GM12878 (cell line): Measurements from ENCODE around the gene DIP2C. TPM values are rescaled to one million over a fixed set of nuclear protein-coding genes. Genes with fewer than 3 reads are reported as not detected.

Source experiments
- ESRRA ChIP-seq: IDR thresholded peaks from 2 replicates; pipeline ENCODE4 v1.6.1; 2012; ENCODE audit warnings: mild to moderate bottlenecking, low read length, improper control_type of control experiment
- NFXL1 ChIP-seq: fragments of 450-650 bp; IDR thresholded peaks from 2 replicates; pipeline ENCODE4 v1.6.1; 2017; ENCODE audit warnings: antibody characterized with exemption, mild to moderate bottlenecking, borderline replicate concordance
- RELA ChIP-seq: fragments of 450-650 bp; IDR thresholded peaks from 2 replicates; pipeline ENCODE4 v1.8.0; 2014; ENCODE audit warnings: borderline replicate concordance; ENCODE audit not compliant: partially characterized antibody
- polyA plus RNA-seq, 11 experiments: library from polyadenylated mRNA; depleted of rRNA in 4 of 11; unstranded in 6 of 11; stranded (reverse) in 5 of 11; fragments of >200 nt; fragmentation: Nextera tagmentation in 4 of 11; fragmentation: Illumina TruSeq in 1 of 11; extraction: Ambion mirVana in 4 of 11; extraction: Trizol in 1 of 11; gene quantifications; 1 replicate in 1 of 11; 2 replicates in 10 of 11; pipeline versions ENCODE4 v1.2.1 to v1.2.3, GENCODE V29; 2011 to 2016; ENCODE audit warnings: inconsistent platforms in 2 of 11, missing spikeins in 2 of 11, low read depth in 1 of 11
- total RNA-seq, 4 experiments: library from RNA; depleted of rRNA in 3 of 4; stranded (reverse); fragments of >200 nt in 3 of 4; fragmentation: Illumina TruSeq in 1 of 4; extraction: Trizol in 1 of 4; gene quantifications; 2 replicates each; pipeline versions ENCODE4 v1.2.1 to v1.2.3, GENCODE V29; 2013 to 2021
- TF ChIP-seq, protein P1 (sequence below): fragments of 450-650 bp; conservative IDR thresholded peaks from 2 replicates; pipeline ENCODE4 v1.6.1; 2017; ENCODE audit warnings: mild to moderate bottlenecking, moderate library complexity
- TF ChIP-seq, protein P2 (sequence below): fragments of 450-650 bp; IDR thresholded peaks from 2 replicates; pipeline ENCODE4 v1.6.1; 2018; ENCODE audit warnings: mild to moderate bottlenecking, low read depth, moderate library complexity; ENCODE audit not compliant: partially characterized antibody
- TF ChIP-seq, protein P3 (sequence below): IDR thresholded peaks from 2 replicates; pipeline ENCODE4 v1.6.1; 2011; ENCODE audit warnings: low read depth, low read length, improper control_type of control experiment, borderline replicate concordance

The DIP2C gene
- total and polyA plus RNA-seq, 10 of the 15 experiments (the other 5 are each of a cell fraction or from before 2014, with no cell fraction given) = 0.01 to 0.10 (median 0.06) TPM

DNA sequence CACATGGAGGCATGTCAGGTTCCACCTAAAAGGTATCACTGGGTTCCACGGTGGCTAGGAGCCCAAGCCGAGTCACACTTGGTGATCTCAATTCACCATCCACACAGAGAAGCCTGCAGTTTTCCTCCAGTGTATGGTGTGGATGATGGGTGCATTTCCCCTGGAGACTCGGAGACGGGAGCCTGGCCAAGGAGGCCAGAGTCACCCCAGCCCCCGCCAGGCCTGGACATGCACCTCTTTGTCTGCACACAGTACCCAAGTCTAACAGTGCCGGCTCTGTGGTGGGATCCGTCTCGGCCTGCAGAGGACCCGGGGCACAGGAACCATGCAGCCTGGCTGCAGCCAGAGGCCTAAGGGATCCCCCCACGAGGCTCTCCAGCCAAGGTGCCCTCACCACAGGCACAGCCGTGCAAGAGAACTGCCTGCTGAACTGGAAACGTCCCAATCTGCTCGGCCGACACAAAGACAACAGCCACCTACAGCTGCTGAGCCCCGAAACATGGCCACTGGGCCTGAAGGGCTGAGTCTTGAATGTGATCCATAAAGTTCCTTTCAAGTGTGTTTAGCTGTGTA, 75.2 kb downstream of the DIP2C start (continued):
- TF ChIP-seq, protein P1, sequence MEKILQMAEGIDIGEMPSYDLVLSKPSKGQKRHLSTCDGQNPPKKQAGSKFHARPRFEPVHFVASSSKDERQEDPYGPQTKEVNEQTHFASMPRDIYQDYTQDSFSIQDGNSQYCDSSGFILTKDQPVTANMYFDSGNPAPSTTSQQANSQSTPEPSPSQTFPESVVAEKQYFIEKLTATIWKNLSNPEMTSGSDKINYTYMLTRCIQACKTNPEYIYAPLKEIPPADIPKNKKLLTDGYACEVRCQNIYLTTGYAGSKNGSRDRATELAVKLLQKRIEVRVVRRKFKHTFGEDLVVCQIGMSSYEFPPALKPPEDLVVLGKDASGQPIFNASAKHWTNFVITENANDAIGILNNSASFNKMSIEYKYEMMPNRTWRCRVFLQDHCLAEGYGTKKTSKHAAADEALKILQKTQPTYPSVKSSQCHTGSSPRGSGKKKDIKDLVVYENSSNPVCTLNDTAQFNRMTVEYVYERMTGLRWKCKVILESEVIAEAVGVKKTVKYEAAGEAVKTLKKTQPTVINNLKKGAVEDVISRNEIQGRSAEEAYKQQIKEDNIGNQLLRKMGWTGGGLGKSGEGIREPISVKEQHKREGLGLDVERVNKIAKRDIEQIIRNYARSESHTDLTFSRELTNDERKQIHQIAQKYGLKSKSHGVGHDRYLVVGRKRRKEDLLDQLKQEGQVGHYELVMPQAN = no peak
- TF ChIP-seq ESRRA = no peak
- TF ChIP-seq RELA = no peak
- TF ChIP-seq NFXL1 = no peak
- TF ChIP-seq, protein P2, sequence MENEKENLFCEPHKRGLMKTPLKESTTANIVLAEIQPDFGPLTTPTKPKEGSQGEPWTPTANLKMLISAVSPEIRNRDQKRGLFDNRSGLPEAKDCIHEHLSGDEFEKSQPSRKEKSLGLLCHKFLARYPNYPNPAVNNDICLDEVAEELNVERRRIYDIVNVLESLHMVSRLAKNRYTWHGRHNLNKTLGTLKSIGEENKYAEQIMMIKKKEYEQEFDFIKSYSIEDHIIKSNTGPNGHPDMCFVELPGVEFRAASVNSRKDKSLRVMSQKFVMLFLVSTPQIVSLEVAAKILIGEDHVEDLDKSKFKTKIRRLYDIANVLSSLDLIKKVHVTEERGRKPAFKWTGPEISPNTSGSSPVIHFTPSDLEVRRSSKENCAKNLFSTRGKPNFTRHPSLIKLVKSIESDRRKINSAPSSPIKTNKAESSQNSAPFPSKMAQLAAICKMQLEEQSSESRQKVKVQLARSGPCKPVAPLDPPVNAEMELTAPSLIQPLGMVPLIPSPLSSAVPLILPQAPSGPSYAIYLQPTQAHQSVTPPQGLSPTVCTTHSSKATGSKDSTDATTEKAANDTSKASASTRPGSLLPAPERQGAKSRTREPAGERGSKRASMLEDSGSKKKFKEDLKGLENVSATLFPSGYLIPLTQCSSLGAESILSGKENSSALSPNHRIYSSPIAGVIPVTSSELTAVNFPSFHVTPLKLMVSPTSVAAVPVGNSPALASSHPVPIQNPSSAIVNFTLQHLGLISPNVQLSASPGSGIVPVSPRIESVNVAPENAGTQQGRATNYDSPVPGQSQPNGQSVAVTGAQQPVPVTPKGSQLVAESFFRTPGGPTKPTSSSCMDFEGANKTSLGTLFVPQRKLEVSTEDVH = no peak
- TF ChIP-seq, protein P3, sequence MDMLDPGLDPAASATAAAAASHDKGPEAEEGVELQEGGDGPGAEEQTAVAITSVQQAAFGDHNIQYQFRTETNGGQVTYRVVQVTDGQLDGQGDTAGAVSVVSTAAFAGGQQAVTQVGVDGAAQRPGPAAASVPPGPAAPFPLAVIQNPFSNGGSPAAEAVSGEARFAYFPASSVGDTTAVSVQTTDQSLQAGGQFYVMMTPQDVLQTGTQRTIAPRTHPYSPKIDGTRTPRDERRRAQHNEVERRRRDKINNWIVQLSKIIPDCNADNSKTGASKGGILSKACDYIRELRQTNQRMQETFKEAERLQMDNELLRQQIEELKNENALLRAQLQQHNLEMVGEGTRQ = no peak
